ENCODE data around the gene SPATA16.

- TF ChIP-seq POLR2A (IDR thresholded peaks at IDR 0.05), result no peak
- no peak for TF ChIP-seq CTCF (IDR thresholded peaks at IDR 0.05)
Measured at GRCh38 chr3:172903642-172904320, 237.3 kb downstream of the SPATA16 start.

Measured in lower leg skin (tissue), 3 donors.